NOMO-1 (cell line): ENCODE results near the gene APEH.
A peak's percentile ranks its signal among the peaks of the same experiment; 100 is the strongest.

Source experiments
- DNase-seq, 2 experiments: peaks; one replicate each; lab custom pipeline; 2025; ENCODE audit not compliant: unreplicated experiment in 2 of 2; lab: John Stamatoyannopoulos, UW

APEH gene

GRCh38 chr3:49673715-49674496, at the start of gene APEH:
Gene APEH, plus strand, starts transcription at chr3:49674351. Its CDS starts 51 bp downstream, at chr3:49674402.
- no peak for DNase-seq

GRCh38 chr3:49625071-49625470, 49.1 kb upstream of the APEH start:
- DNase-seq, result no peak

- DNase-seq, result no peak
These were observed 48.0 kb upstream of the APEH start for GRCh38 chr3:49626101-49626581.

- no peak for DNase-seq
These were observed 47.4 kb upstream of the APEH start for GRCh38 chr3:49626796-49627195.

- DNase-seq, result no peak
These were observed 46.5 kb upstream of the APEH start for GRCh38 chr3:49627634-49628033.

GRCh38 chr3:49628249-49628648, 45.9 kb upstream of the APEH start:
- DNase-seq, result no peak

- DNase-seq, result no peak
These were observed 44.7 kb upstream of the APEH start for GRCh38 chr3:49629451-49629850.

GRCh38 chr3:49629866-49630265, 44.3 kb upstream of the APEH start:
- no peak for DNase-seq

GRCh38 chr3:49630784-49631183, 43.4 kb upstream of the APEH start:
- DNase-seq, result no peak

- DNase-seq, result no peak
These were observed 39.4 kb upstream of the APEH start for GRCh38 chr3:49634736-49635135.

- DNase-seq, result no peak
These were observed 37.1 kb upstream of the APEH start for GRCh38 chr3:49636883-49637609.

- DNase-seq, result peak in 1 of 2 experiments; percentile 34
These were observed 35.7 kb upstream of the APEH start for GRCh38 chr3:49638445-49638844.

GRCh38 chr3:49639551-49639950, 34.6 kb upstream of the APEH start:
- no peak for DNase-seq

GRCh38 chr3:49641292-49641691, 32.9 kb upstream of the APEH start:
- DNase-seq, result no peak

GRCh38 chr3:49641921-49642707, 32.0 kb upstream of the APEH start:
- no peak for DNase-seq

GRCh38 chr3:49642708-49643145, 31.4 kb upstream of the APEH start:
- no peak for DNase-seq

GRCh38 chr3:49644684-49645083, 29.5 kb upstream of the APEH start:
- DNase-seq, result no peak

- no peak for DNase-seq
These were observed 27.9 kb upstream of the APEH start for GRCh38 chr3:49646236-49646635.

- no peak for DNase-seq
These were observed 26.4 kb upstream of the APEH start for GRCh38 chr3:49647741-49648140.

- no peak for DNase-seq
These were observed 25.7 kb upstream of the APEH start for GRCh38 chr3:49648354-49649019.

- no peak for DNase-seq
These were observed 24.6 kb upstream of the APEH start for GRCh38 chr3:49649576-49649975.
